GM19452 (cell line): ENCODE data around the gene TPRKB.
A peak's percentile ranks its signal among the peaks of the same experiment; 100 is the strongest.
"Not testable (repeated sequence)": the region's sequence is repeated elsewhere in the genome, so short reads cannot be mapped to it uniquely, and the experiment has no call there.

Source experiments
- ATAC-seq: cut with Tn5 transposase; IDR thresholded peaks from one replicate; pipeline ENCODE4 v1.9.1; 2021; ENCODE audit not compliant: unreplicated experiment

TPRKB gene

DNA sequence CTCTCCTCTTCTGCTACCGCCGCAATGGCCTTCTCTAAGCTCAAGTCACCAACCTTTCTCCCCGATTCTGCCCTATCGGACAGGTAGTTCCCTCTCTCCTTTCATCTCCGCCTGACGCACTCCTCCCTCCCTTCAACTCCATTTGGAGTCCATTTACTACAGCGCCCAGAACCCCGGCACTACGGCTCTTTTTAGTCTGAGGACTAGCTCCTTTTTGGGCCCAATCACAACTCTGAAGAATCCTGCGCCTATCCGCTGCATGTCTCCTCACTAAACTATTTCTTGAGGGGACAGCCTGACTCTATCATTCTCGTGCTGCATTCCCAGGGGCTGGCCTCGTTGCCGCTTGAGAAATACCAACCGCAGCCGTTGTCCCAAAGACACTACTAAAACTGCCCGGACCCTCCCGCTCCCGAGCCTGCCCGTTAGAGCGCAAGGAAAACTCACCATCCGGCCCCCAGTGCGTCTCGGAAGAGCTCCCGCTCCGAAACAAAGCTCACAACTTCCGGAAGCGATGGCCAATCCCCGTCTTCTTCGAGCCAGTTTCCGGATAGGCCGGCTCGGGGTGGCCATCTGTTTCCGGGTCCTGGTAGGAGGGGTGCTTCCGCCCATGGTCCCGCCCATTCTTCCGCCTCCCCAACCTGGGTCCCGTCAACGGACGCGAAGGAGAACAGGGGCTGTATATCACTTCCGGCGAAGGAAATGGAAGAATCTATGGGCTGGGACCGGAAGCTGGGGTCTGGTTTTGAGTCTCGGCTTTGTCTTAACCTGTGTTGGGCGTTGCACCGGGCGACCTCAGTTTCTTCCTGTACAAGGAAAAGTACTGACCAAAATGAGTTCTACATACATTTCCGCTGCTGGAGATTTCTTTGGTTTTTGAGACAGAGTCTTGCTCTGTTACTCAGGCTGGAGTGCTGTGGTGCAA lies at the start of gene TPRKB:
TPRKB (minus strand) TSS at position 491 of the 925 bp plus-strand sequence. CDS start 2,776 bp downstream, outside the sequence.
- peak; percentile 93 for ATAC-seq

DNA sequence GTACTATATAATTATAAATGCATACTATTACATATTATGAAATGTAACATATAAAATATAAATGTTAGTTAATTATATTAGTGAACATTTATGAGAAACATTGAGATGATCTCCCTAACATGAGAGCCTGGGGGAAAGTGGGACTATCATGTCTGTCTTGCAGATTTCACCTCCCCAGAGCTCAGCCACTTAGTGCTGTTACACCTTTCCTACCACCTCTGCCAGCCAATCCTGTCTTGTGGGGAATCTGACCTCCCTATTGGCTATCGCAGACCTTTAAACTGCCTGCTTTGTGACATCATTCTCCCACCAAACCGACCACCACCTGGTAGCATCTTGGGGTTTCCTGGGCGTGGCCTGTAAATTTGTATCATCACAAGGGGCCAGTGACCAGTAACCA lies 46.7 kb upstream of the TPRKB start, which contains the start of gene C2orf78:
C2orf78 (plus strand) TSS at position 301 of the 400 bp plus-strand sequence. CDS start 127 bp downstream, outside the sequence.
- not testable (repeated sequence) for ATAC-seq

- not testable (repeated sequence) for ATAC-seq
Measured at GRCh38 chr2:73783402-73783801, 46.3 kb upstream of the TPRKB start.

DNA sequence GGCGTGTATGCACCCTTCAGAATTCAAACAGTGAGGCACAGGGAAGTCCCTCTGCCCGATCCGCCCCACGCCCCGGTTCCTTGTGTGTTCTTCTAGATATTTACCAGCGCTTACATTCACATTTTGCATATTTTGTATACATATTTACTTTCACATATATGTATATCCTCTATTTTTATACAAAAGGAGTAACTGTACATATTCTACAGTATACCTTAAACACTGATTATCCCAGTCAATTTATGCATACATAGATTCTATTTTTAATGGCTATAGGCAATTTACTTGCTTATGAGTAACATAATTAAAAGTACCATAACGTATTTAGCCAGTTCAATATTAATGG lies 43.1 kb upstream of the TPRKB start:
- ATAC-seq, result no peak

DNA sequence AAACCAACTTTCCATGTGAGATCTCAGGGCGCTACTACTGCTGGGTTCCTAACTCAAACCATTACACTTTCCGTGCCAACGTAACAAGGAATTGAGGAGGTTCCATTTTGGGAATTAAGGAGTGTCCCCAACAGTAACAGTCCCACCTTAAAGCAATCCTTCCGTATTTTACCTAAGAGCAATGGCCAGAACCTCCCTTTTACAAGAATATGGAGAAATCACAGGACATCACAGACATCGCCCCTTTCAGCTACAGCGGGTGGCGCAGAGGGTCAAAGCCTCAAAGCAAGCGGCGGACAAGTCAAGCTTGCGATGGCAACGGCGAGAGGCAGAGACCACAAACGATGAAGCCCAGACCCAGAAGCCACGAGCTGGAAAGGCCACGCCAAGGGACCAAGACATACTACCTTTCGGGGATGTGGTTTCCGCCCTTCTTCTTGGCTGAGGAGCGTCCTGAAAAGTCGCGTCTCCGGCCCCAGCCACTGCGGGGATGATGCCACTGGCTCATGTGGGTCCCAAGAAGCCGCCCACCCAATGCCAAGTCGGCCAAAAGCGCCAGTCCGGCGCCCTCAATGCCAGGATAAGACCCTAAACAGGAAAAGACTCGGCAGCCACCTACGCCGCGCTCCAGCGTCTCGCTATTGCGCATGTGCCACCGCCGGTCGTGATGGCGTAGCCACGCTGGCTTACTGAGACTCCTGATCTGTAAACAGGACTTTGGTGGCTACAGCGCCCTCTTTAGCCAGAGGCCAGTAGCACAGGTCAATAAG lies 42.5 kb upstream of the TPRKB start, which contains the start of gene DUSP11:
DUSP11 (minus strand) TSS at position 637 of the 770 bp plus-strand sequence; CDS start at position 508, 129 bp downstream.
- peak; percentile 98 for ATAC-seq

DNA sequence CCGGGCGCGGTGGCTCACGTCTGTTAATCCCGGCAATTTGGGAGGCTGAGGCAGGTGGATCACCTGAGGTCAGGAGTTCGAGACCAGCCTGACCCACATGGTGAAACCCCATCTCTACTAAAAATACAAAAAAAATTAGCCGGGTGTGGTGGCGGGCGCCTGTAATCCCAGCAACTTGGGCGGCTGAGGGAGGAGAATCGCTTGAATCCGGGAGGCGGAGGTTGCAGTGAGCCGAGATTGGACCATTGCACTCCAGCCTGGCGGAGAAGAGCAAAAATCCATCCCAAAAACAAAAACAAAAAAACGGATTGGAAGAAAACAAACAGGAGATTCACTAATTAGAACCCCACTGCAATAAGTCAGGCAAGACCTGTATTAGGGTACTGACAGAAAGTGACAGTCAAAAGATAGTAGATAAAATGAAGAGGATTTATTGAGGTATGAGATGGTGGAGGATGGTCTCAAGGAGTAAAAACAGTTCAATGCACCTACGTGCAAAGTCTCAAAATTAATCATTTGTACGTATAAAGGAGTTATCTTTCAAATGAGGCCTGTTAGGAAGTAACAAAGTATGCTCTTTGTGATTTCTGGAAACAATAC lies 41.8 kb upstream of the TPRKB start:
- not testable (repeated sequence) for ATAC-seq

DNA sequence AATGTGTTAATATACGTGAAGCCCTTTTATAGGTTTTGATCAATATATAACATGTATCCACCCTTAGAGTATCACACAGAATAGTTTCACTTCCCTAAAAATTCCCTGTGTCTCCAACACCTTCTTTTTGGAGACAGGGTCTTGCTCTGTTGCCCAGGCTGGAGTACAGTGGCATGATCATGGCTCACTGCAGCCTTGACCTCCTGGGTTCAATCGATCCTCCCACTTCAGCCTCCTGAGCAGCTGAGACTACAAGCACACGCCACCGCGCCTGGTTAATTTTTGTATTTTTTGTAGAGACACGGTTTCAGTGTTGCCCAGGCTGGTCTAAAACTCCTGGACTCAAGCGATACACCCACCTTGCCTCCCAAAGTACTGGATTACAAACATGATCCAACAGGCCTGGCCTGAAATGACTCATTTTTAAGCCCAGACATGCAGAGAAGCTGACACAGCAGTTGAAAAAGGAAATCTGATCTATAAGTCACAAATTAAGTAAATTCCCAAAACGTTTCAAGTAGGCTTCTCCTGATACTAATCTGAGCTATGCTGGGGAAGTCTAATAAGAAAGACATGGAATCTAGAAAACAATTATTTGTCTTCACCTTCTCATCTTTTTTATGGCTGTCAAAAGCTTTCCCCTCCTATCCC lies 39.8 kb upstream of the TPRKB start:
- no peak for ATAC-seq

- ATAC-seq, result no peak
Measured at GRCh38 chr2:73776381-73776780, 39.2 kb upstream of the TPRKB start.

GRCh38 chr2:73772819-73773218 lies 35.7 kb upstream of the TPRKB start:
- no peak for ATAC-seq

DNA sequence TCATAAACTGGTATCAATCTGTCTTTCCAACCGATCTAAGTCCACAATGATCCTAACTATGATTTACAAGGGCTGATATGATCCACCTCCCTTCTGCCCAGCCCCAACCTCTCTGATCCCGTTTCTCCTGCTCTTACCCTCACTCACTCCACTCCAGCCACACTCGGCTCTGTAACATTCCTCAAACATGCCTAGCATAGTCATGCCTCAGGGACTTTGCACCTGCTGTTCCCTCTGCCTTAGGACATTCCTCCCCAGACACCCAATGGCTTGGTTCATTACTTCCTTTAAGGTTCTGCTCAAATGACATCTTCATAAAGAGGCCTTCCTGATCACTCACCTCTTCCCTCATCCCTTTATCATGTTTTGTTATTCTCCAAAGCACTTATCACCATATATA lies 33.6 kb upstream of the TPRKB start:
- ATAC-seq, result no peak

GRCh38 chr2:73766994-73767393 lies 29.8 kb upstream of the TPRKB start:
- ATAC-seq, result no peak

DNA sequence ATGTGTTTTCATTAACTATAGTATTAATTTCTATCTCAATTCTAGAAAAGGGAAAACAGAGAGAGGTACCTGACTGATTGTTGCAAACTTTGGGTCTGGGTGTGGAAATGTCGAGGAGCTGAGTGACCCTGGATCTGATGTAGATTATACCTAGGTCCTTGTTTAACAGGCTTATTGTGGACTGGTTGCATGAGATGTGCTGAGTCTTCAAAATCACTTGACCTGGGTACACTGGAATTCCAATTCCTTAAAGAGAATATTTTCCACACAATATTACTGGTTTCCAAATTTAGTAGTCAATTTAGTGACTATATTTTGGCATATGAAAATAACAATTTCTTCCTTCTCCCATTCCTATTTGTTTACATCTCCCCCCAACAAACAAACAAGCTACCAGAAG lies 29.2 kb upstream of the TPRKB start:
- no peak for ATAC-seq

GRCh38 chr2:73764945-73765344 lies 27.8 kb upstream of the TPRKB start:
- ATAC-seq, result no peak

DNA sequence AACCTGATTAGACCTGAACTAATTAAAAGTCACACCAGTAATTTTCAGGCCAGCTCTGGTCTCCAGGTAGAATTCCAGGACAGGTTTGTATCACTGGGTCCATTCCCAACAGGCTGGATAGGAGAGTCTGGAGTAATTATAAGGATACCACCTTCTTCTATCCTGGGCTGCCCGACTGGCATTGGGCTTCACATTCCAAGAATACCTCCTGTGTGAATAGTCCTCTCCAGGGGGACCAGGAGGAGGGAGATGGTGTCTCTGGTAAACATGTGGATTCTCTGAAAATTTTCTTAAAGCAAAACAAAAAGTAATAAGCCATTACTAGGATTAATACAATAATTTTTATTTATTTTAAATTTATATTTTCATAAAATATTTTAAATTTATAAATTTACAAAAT lies 25.4 kb upstream of the TPRKB start:
- ATAC-seq, result no peak

GRCh38 chr2:73759904-73760303 lies 22.8 kb upstream of the TPRKB start:
- no peak for ATAC-seq

DNA sequence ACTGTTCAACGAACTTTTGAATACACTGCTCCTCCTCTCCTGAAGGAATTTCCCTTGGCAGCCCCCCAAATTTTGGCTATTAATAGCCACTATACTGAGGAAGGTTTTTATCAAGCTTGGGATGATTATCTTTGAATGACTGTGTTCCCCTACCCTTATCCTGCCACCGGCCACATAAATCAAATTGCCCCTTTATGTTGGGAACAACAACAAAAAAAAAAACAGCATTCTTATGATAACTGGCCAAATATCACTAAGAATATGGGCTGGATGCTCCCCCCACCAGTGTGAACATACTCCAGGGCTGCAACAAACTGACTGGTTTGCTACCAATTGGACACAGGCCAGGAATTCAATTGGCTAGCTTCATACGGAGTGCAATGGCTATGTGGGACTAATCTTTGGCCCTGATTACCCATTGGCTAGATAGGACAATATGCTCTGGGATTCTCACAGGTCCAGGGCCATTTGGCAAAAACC lies 22.2 kb upstream of the TPRKB start:
- no peak for ATAC-seq

DNA sequence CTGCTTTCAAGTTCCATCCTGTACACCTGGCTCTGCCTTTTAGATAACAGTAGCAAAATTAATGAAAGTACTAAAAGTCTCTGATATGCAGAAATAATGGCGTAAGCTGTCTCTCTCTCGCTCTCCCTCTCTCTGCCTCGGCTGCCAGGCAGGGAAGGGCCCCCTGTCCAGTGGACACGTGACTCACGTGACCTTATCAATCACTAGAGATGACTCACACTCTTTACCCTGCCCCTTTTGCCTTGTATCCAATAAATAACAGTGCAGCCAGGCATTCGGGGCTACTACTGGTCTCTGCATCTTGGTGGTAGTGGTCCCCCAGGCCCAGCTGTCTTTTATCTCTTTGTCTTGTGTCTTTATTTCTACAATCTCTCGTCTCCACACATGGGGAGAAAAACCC lies 17.2 kb upstream of the TPRKB start:
- not testable (repeated sequence) for ATAC-seq

DNA sequence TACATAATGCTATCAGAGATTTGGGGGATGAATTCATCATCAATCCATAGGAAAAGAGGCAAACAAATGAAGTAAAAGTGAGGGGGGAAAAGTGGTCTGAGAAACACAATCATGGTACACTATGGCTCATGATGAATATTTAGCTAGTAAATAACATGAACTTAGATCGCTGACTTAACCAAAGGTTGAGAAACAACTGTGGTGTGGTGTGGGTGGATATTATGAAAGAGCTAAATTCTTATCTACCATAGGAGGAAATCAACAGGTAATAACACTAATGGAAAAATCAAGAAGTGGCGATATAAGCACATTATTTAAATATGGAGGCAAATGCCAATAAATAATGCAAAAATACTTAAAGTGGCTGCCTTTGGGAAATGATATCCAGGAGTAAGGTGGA lies 12.2 kb upstream of the TPRKB start:
- ATAC-seq, result no peak

- no peak for ATAC-seq
Measured at GRCh38 chr2:73746877-73747208, 9.7 kb upstream of the TPRKB start.

DNA sequence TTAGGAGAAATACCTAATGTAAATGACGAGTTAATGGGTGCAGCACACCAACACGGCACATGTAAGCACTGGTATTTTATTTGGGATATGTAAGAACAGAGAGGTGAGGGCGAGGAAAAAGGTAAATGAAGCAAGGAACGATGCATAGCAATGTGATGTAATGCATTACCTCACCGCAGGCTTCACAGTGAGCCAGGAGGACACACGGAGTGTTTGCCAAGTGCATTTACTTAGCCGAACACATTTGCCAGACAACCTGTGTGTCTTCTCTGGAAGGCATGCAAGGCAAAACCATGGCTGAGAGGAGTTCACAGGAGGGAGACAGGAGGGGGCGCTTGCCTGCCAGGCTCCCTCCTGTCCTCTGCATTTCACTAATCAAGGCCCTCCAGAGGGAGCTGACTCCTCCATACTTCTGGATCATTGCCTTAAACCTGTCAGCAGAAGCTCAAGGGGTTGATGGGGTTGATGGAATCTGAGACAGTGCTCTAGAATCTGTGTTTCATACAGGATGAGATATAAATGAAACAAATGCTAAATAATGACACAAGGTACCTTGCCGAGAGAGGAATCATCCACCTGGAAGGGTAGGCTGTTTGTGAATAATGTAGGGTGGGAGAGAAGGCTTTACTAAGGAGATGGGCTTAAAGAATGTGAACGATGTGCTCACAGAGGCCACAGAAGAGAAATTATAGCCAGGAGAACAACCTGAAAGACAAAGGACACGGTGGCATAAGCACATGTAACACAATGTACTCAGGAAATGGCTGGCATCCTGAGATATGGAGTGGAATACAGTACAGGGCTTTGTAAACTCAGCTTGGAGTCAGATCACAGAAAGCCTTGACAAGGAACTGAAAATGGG lies 9.1 kb upstream of the TPRKB start:
- ATAC-seq, result no peak
